Measurements from ENCODE around the gene ZPBP2.
"Not testable (repeated sequence)": the region's sequence is repeated elsewhere in the genome, so short reads cannot be mapped to it uniquely, and the experiment has no call there.

The ZPBP2 gene

GRCh38 chr17:39867880-39868553 lies at the start of gene ZPBP2:
TSS of gene ZPBP2 (plus strand) at chr17:39868202. CDS start at chr17:39868355, 153 bp downstream.
- DNase-seq: no peak

DNA sequence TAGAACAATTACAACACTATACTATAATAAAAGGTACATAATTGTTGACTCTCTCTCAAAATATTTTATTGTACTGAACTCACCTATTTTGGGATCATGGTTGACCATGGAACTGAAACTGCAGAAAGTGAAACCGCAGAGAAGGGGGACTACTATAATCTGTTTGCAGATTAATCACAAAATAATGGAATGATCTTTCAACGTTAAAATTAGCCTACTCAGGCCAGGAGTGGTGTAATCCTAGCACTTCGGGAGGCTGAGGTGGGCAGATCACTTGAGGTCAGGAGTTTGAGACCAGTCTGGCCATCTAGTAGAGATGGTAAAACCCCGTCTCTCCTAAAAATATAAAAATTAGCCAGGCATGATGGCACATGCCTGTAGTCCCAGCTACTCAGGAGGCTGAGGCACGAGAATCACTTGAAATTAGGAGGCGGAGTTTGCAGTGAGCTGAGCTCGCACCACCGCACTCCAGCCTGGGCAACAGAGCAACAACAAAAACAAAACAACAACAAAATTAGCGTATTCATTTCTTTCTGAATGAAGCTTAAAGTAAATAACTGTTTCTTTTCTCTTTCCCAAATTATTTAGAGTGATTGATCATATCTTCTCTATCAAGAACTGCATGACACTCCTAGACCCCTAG lies 49.5 kb upstream of the ZPBP2 start:
- DNase-seq: no peak

- DNase-seq: no peak
Observed at GRCh38 chr17:39820541-39820940, 47.5 kb upstream of the ZPBP2 start.

DNA sequence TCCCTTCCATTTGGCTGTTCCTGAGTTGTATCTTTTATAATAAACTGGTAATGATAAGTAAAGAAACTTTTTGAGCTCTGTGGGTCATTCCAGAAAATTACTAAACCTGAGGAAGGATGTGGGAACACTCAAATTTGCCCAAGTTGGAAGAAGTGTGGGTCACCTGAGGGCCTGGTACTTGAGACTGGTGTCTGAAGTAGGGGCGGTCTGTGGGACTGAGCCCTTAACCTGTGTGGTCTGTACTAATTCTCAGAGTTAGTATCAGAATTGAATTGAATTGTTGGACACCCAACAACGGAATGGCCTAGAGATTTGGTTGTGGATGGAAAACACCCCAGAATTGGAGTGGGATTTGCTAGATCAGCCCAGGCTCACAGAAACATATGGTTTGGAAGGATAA lies 47.0 kb upstream of the ZPBP2 start:
- no peak for DNase-seq

GRCh38 chr17:39822051-39822451 lies 46.0 kb upstream of the ZPBP2 start:
- DNase-seq: no peak

DNA sequence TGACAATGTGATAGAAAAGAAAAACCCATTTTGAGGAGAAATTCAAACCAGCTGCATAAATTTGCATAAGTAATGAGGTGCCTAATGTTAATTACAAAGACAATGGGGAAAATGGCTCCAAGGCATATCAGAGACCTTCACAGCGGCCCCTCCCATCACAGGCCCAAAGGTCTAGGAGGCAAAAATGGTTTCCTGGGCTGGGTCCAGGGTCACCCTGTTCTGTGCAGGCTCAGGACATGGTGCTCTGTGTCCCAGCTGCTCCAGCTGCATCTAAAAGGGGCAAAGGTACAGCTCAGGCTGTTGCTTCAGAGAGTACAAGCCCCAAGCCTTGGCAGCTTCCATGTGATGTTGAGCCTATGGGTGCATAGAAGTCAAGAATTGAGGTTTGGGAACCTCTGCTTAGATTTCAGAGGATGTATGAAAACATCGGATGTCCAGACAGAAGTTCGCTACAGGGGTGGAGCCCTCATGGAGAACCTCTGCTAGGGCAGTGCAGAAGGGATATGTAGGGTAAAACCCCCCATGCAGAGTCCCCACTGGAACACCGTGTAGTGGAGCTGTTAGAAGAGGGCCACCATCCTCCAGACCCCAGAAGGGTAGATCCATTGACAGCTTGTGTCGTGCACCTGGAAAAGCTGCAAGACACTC lies 44.5 kb upstream of the ZPBP2 start:
- DNase-seq: no peak

- DNase-seq: no peak
Observed at GRCh38 chr17:39826334-39826733, 41.7 kb upstream of the ZPBP2 start.

- no peak for DNase-seq
Observed at GRCh38 chr17:39828443-39828842, 39.6 kb upstream of the ZPBP2 start.

- no peak for DNase-seq
Observed at GRCh38 chr17:39831588-39831987, 36.4 kb upstream of the ZPBP2 start.

DNA sequence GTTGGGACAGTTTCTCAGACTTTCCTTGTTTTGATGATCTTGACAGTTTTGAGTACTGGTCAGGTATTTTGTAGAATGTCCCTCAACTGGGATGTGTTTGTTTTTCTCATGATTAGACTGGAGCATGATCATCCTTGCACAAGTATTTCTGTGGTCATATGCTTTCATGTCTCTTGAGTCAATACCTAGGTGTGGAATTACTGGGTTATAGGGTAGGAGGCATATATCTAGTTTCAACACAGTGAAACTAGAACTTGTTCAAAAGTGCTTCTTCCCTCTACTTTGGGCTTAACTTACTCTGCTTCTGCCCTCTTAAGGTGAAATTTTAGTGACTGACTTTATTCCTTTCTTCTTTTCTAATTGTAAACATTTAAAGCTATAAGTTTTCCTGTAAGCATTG lies 34.0 kb upstream of the ZPBP2 start:
- DNase-seq: no peak

DNA sequence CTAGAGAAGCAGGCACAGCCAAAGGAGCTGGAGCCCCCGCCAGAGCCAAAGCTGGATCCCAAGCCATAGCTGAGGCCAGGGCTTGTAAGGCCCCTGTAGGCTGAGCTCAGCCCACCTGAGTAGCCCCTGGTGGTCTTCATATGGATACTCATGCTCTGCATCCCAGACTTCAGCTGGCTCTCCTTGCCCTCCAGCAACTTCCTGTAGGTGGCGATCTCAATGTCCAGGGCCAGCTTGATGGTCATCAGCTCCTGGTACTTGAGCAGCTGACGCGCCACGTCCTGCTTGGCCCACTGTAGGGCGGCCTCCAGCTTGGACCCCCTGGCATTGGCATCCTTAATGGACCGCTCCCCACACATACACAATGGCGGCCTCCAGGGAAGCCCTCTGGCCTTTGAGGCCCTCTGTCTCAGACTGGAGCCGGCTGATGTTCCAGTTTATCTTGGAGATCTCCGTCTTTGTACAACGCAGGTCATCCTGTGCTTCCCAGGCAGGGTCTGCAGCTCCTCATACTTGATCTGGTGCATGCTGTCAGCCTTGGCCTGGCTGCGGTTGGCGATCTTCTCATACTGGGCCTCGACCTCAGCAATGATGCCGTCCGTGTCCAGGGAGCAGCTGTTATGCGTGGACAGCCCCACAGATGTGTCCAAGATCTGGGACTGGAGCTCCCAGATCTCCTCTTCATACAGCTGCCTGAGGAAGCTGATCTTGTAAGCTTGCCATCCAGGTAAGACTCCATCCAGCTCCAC lies 32.8 kb upstream of the ZPBP2 start:
- no peak for DNase-seq

- DNase-seq: no peak
Observed at GRCh38 chr17:39836117-39836516, 31.9 kb upstream of the ZPBP2 start.

- DNase-seq: no peak
Observed at GRCh38 chr17:39838057-39838456, 29.9 kb upstream of the ZPBP2 start.

- DNase-seq: no peak
Observed at GRCh38 chr17:39838784-39839183, 29.2 kb upstream of the ZPBP2 start.

GRCh38 chr17:39841134-39841683 lies 26.8 kb upstream of the ZPBP2 start:
- no peak for DNase-seq

DNA sequence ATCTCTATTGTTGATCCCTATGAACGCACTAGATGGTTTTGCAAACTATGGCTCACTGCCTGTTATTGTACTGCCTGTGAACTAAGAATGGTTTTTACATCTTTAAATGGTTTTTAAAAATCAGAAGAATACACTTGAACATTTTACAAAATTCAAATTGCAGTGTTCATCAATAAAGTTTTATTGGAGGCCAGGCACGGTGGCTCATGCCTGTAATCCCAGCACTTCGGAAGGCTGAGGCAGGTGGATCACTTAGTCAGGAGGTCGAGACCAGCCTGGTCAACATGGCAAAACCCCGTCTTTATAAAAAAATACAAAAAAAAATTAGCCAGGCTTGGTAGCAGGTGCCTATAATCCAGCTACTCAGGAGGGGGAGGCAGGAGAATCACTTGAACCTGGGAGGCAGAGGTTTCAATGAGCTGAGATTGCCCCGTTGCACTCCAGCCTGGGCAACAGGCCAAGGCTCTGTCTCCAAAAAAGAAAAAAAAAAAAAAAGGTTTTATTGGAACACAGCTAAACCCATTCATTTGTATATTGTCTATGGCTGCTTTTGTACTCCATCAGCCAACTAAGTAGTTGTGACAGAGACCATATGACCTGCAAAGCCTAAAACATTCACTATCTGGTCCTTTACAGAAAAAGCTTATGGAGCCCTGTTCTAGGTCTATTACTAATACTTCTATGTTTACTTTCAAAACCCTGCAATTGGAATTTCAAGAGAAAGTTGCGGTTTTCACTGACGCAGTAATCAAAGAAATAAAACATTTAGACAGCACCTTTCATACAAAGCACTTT lies 22.8 kb upstream of the ZPBP2 start:
- no peak for DNase-seq

- no peak for DNase-seq
Observed at GRCh38 chr17:39846205-39846604, 21.8 kb upstream of the ZPBP2 start.

GRCh38 chr17:39848600-39848999 lies 19.4 kb upstream of the ZPBP2 start:
- no peak for DNase-seq

- DNase-seq: not testable (repeated sequence)
Observed at GRCh38 chr17:39850186-39850585, 17.8 kb upstream of the ZPBP2 start.

DNA sequence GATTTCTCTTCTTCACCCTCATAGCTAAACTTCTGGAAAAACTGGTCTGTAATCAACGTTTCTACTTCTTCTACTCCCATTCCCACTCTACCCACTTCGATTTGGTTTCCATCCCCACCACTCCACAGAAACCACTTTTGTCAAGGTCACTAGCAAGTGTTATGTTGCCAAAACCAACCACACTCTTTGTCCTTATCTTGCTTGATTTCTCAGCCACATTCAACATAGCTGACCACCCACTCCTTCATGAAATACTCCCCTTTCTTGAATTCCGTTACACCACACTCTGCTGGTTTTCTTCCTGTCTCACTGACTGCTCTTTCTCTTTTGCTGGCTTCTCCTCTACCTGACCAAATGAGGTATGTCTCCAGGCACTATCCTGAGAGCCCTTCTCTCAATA lies 15.8 kb upstream of the ZPBP2 start:
- no peak for DNase-seq

- DNase-seq: no peak
Observed at GRCh38 chr17:39854909-39855308, 13.1 kb upstream of the ZPBP2 start.

DNA sequence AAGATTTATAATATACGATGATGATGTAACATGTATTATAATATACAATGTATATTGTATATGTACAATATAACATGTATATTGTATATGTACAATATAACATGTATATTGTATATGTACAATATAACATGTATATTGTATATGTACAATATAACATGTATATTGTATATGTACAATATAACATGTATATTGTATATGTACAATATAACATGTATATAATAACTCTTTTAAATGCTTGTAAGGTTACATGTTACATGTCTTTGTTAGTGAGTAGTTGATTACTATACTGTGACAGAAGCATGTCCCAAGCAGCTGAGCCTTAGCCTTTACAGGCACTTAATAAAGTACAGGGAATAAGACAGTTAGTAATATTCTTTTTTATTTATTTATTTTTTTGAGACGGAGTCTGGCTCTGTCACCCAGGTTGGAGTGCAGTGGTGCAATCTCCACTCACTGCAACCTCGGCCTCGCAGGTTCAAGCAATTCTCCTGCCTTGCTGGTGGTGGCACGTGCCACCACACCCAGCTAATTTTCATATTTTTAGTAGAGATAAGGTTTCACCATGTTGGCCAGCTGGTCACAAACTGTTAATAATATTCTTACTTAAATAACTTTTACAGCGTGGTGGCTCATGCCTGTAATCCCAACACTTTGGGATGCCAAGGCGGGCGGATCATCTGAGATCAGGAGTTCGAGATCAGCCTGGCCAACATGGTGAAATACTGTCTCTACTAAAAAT lies 11.9 kb upstream of the ZPBP2 start:
- not testable (repeated sequence) for DNase-seq

Data from NK-92 treated with Interleukin-12 subunit alpha and Interleukin-12 subunit beta, amount 100 ng/mL, for 24 hours (cell line).